NOMO-1 (cell line): Measurements from ENCODE around the gene OR52L1.
"Not testable (repeated sequence)": the region's sequence is repeated elsewhere in the genome, so short reads cannot be mapped to it uniquely, and the experiment has no call there.

Experiments used
- DNase-seq, 2 experiments: peaks; one replicate each; lab custom pipeline; 2025; ENCODE audit not compliant: unreplicated experiment in 2 of 2; lab: John Stamatoyannopoulos, UW

Gene OR52L1

GRCh38 chr11:5986885-5987284 lies at the start of gene OR52L1:
Gene OR52L1, minus strand, starts transcription at chr11:5986985. Its CDS starts 55 bp downstream, at chr11:5986930.
- DNase-seq, result no peak

DNA sequence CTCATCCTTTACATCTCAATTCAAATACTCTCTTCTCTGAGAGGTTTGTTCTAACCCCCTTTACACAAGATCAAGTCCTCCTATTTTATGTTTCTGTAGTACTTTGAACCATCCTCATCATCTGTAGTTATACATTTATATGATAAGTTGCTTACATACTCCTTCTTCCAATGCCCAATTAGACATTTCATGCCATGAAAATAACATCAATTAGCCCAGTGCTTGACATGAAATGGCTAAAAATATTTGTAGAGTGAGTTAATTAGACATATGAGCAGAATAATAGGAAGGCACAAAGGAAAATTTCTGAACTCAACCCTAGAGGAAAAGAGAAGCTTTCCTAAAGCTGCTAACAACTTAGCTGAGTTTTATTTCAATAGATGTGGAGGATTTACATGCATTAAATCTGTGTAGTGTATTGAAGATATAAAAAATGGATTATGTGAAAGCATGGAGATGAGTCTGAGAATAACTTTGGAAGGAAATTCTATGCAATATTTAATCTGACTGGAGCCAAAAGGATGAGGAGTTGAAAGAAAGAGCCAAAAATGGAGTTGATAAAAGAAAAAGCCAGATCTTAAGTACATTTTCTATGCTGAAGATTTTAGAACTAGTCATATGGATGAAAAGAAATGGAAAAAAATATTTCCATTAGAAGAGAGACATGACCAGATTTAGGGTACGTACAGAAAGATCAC lies 44.1 kb upstream of the OR52L1 start, which contains the start of gene OR56A1:
OR56A1 (minus strand) TSS at position 51 of the 698 bp plus-strand sequence. CDS start 3,066 bp downstream, outside the sequence.
- DNase-seq, result no peak

DNA sequence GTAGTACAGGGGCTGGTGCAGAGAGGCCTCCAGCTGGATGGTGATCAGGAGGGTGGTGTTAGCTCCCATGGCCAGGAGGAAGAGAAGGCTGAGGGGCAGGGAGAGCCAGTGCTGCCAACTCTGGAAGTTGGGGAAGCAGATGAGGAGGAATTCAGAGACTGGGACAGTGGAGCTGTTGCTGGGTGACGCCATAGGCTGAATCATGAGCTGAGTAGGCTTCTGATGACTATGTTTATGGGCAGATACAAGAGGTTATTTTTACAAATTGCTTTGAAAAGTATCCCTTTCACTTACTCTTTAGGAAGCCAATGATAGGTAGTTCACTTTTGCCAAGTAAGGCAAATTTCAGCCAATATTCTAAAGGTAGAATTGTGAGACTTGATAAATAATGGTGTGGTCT lies 40.7 kb upstream of the OR52L1 start:
- no peak for DNase-seq

DNA sequence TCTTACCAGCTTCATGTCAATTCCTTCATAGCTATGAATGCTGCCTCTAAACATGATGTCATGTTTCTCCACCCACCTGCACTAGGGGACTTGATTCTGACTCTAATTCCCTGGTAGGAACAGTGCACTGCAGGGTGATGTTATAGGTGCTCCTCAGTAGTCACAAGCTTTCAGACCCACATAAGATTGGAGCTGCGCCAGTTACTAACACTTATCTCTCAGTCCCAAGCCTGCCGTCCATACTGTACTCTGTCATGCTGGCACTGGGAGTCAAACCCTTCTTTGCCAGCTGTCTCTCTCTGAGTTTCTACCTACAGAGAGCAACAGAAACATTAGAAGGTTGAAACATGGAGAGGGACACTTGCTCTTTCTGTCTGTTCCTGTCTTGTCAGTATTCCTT lies 38.3 kb upstream of the OR52L1 start:
- no peak for DNase-seq

DNA sequence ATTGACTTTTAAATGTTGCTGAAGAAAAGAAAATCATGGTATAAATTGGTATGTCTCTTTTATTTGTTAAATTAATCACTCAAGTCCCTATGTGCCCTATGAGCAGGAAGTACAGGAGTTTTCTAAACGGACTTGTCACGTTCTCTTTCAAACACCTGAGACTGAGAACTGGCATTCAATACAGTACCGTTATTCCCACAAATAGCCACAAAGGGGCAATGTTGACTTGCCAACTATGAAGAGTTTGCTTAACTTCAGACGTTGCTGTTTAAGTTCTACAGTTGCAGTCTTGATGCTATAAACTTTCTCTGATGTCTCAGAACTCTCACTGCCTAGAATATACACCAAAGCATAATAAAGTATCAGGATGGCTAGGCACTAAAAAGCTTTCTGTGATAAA lies 36.2 kb upstream of the OR52L1 start:
- peak; percentile 26 to 57 for DNase-seq

DNA sequence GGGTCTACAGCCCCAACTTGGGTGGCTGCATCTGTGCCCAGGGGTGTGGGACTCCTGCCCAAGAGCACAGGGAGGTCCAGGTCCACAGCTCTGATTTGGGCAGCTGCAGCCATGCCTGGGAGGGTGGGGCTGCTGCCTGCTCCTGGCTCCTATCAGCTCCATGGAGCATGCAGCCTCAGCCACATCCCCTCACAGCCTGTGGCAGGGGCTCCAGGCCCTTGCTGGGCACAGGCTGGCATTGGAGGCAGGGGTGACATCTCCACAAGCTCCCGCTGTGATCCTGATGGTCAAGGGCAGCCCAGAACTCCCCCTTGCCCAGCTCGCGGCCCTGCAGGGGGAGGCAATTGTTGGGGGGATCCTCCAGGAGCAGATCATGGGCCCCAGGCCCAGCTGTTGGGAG lies 26.3 kb upstream of the OR52L1 start:
- no peak for DNase-seq

DNA sequence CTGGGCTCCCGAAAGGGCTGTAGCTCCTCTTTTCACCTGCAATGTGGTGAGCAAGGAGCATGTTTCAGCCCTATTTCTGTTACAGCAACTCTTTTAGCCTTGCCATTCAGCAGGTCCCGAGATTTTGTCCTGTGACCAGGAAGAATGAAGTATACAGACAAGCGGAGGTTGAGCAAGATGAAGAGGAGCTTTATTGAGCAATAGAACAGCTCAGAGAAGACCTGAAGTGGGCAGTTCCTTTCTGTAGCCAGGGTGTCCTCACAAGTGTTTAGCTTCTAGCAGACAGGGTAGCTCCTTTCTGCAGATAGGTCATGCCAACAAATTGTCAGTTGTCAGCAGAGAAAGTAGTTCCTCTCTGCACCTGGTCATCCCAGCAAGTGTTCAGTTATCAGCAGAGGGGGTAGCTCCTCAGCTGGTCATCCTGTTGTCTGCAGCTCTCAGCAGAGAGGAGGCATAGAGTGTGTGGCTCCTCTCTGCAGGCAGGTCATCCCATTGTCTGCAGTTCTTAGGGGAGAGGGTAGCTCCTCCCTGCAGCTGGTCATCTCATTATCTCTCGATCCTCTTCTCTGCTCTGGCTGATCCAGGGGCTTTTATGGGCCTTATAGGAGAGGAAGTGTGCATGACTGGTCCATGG lies 25.4 kb upstream of the OR52L1 start:
- DNase-seq, result peak; percentile 6 to 51

DNA sequence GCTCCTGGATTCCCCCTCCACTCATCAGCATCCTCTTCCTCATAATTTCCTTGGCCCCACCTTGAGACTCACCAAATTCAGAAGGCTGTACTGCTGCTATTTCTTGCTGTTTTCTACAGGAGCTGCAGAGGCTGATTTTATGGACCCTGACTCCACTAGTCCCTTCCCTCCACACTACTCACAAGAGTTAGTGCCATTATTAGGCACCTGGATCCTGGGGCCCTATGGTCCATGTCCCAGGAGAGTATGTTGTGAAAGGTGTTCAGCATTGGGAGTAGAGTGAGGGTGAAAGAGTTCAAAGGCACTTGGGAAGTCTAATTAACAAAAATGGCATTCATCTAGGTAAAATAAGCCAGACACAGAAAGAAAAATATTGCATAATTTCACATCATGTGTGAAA lies 20.1 kb upstream of the OR52L1 start, which contains the start of gene OR56A4:
OR56A4 (minus strand) TSS at position 101 of the 400 bp plus-strand sequence. CDS start 3,954 bp downstream, outside the sequence.
- no peak for DNase-seq

DNA sequence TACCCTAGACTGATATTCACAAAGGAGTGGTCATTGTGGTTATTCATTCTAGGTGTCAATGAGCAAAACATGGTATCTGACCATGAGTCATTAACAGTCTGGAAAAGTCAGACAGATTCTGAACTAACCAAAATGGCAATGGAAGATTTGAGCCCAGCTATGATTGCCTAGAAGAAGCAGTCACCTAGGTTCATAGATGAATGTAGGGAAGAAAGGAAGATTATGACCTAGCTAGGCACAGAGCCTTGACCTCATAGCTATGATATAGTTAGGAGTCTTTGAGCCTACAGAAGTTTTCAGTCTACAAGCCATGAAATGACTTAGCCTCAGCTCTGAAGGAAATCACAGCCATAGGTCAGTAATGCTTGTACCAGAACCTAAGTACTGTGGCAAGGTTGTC lies 19.6 kb upstream of the OR52L1 start:
- no peak for DNase-seq

GRCh38 chr11:6002202-6002699 lies 15.5 kb upstream of the OR52L1 start:
- no peak for DNase-seq

GRCh38 chr11:5994791-5995190 lies 8.0 kb upstream of the OR52L1 start:
- no peak for DNase-seq

- DNase-seq, result no peak
Observed at GRCh38 chr11:5992604-5993251, 5.9 kb upstream of the OR52L1 start.

DNA sequence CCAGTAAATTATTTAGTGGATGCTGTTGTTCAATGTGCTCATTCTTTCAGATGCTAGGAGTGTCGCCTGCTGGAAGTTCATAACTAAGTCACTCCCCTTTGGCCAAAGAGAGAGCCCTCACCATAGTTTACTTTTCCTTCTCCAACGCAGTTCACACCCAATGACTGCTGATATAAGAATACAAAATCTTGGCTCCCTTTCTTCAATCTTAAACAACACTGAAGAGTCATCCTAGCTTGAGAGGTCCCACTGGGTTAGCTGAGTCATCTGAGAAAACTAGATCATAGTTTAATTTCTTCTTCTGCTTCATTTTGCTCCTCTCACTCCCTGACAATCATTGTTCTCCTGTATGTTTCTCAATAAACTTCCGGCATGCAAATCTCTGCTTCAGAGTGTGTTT lies 5.4 kb upstream of the OR52L1 start:
- no peak for DNase-seq

- DNase-seq, result no peak
Observed at GRCh38 chr11:5989203-5989602, 2.4 kb upstream of the OR52L1 start.

GRCh38 chr11:5983443-5983842 lies 3.3 kb downstream of the OR52L1 start:
- no peak for DNase-seq

DNA sequence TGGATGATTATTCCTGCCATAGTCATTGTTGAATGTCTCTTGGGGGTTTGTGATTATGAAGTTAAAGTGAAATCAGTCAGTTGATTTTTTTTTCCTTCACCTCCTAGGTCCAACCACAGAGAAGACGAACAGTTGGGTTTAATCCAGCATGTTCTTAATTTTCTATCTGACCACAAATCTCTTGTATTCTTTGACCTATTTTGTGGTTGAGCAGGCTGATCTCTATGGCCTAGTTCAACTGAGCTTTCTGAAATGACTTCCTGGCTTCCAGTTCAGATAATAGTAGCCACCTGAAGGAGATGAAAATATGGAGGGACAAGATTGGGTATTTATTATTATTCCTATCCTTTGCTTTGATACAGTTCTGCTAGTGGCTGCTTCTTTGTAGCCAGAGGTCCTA lies 13.3 kb downstream of the OR52L1 start:
- DNase-seq, result no peak

DNA sequence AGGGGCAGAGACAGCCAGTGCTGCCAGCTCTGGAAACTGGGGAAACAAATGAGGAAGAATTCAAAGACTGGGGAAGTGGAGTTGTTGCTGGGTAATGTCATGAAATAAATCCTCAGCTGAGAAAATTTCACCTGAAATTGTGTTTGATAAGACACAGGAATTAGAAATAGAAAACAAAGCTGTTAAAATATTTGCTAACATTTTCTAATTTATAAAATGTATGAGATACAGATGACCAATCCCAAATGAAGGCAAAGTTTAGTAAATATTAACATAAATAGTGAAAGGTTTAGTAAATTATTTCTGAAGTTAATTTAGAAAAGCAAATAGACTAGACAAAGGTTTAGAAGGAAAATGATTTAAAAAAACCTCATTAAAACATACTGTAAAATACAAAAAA lies 18.4 kb downstream of the OR52L1 start, which contains the start of gene OR56A5:
OR56A5 (minus strand) TSS at position 101 of the 400 bp plus-strand sequence; CDS start at position 101, 0 bp downstream.
- no peak for DNase-seq

DNA sequence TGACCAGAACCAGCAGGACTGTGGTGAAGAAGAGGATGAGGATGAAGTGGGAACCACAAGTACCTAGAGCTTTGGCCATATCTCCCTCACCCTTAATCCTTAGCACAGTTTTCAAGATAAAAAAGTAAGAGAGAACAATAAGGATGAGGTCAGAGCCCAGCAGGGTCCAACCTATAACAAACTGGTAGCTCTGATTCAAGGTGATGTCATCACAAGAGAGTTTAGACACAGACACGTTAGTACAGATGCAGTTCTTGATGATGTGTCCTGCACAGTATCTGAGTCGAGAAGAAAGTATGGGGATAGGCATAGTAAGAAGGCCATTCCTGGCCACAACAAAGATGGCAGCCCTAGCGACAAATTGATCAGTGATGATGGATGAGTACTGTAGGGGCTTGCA lies 19.1 kb downstream of the OR52L1 start:
- DNase-seq, result no peak

DNA sequence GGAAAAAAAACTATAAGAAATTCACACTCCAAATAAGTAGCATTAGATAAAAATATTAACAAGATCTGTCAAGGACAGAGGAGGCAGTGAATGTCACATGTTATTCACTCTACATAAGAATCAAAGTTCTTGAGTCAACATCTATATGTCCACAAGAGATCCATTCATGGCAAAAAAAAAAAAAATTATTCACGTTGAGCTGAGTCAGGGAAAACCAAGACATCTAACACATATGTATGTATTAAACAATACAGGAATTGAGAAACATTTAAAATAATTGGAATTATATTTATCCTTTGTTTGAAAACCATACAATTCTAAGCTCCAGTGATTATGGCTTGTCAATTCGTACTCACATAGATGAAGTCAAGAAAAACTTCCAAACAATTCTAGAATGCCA lies 19.8 kb downstream of the OR52L1 start:
- no peak for DNase-seq

- DNase-seq, result not testable (repeated sequence)
Observed at GRCh38 chr11:5960704-5961320, 26.0 kb downstream of the OR52L1 start.

- DNase-seq, result no peak
Observed at GRCh38 chr11:5955586-5955985, 31.2 kb downstream of the OR52L1 start.
